Stimulated activated CD4-positive, alpha-beta T cell treated with anti-CD3 and anti-CD28 coated beads, Interleukin-15, amount 100 ng/mL, for 24 hours (primary cell): ENCODE results near the gene ADAMTSL1.

Experiments
- DNase-seq: peaks from one replicate; pipeline ENCODE4 v3.0.0-alpha.2; 2020

ADAMTSL1 gene

GRCh38 chr9:18788256-18788655, 314.3 kb downstream of the ADAMTSL1 start:
- DNase-seq, result no peak

GRCh38 chr9:18791074-18791473, 317.1 kb downstream of the ADAMTSL1 start:
- DNase-seq, result no peak

- no peak for DNase-seq
Observed at GRCh38 chr9:18793122-18793521, 319.2 kb downstream of the ADAMTSL1 start.

GRCh38 chr9:18795947-18796671, 322.2 kb downstream of the ADAMTSL1 start:
- DNase-seq, result no peak

GRCh38 chr9:18796696-18797270, 322.8 kb downstream of the ADAMTSL1 start:
- no peak for DNase-seq

- no peak for DNase-seq
Observed at GRCh38 chr9:18798106-18798505, 324.2 kb downstream of the ADAMTSL1 start.

- DNase-seq, result no peak
Observed at GRCh38 chr9:18798508-18799290, 324.7 kb downstream of the ADAMTSL1 start.

- no peak for DNase-seq
Observed at GRCh38 chr9:18799428-18799827, 325.5 kb downstream of the ADAMTSL1 start.

- no peak for DNase-seq
Observed at GRCh38 chr9:18800579-18800978, 326.6 kb downstream of the ADAMTSL1 start.

- no peak for DNase-seq
Observed at GRCh38 chr9:18805386-18805785, 331.4 kb downstream of the ADAMTSL1 start.

GRCh38 chr9:18806232-18807080, 332.5 kb downstream of the ADAMTSL1 start:
- DNase-seq, result no peak

GRCh38 chr9:18810581-18810980, 336.6 kb downstream of the ADAMTSL1 start:
- DNase-seq, result no peak

- DNase-seq, result no peak
Observed at GRCh38 chr9:18811171-18811570, 337.2 kb downstream of the ADAMTSL1 start.

GRCh38 chr9:18819418-18819817, 345.5 kb downstream of the ADAMTSL1 start:
- no peak for DNase-seq

- no peak for DNase-seq
Observed at GRCh38 chr9:18820566-18821095, 346.7 kb downstream of the ADAMTSL1 start.

GRCh38 chr9:18821788-18822187, 347.8 kb downstream of the ADAMTSL1 start:
- DNase-seq, result no peak

GRCh38 chr9:18822850-18823249, 348.9 kb downstream of the ADAMTSL1 start:
- no peak for DNase-seq

GRCh38 chr9:18824095-18824666, 350.2 kb downstream of the ADAMTSL1 start:
- no peak for DNase-seq

GRCh38 chr9:18825656-18826170, 351.8 kb downstream of the ADAMTSL1 start:
- no peak for DNase-seq

- DNase-seq, result no peak
Observed at GRCh38 chr9:18826248-18826647, 352.3 kb downstream of the ADAMTSL1 start.

GRCh38 chr9:18829066-18829465, 355.1 kb downstream of the ADAMTSL1 start:
- DNase-seq, result no peak

GRCh38 chr9:18829873-18830272, 355.9 kb downstream of the ADAMTSL1 start:
- no peak for DNase-seq
